ENCODE data around the gene EPB41L2. TPM values are rescaled to one million over a fixed set of nuclear protein-coding genes. Genes with fewer than 3 reads are reported as not detected.
A peak's percentile ranks its signal among the peaks of the same experiment; 100 is the strongest.

Gene EPB41L2
- total and polyA plus RNA-seq, 7 donors, result 41.2 to 147 (median 65.7) TPM

GRCh38 chr6:130969791-130970491 lies 93.1 kb downstream of the EPB41L2 start:
- Histone ChIP-seq H3K27ac (peak overlapping the region; percentile 41 to 56 (median 50)), H3K36me3 (no peaks in the 10 kb centered on the region), H3K4me1 (peaks cover 0 to 29% (median 21%) of the 10 kb centered on the region in 4 donors), H3K4me3 (peak overlapping the region; percentile 15 to 42 (median 30)), H3K9me3 (no peaks in the 10 kb centered on the region), H3K27me3 (no peaks in the 10 kb centered on the region)
- peak in 2 of 4 donors; percentile 29 to 32 for TF ChIP-seq POLR2AphosphoS5 (IDR thresholded peaks at IDR 0.05)
- TF ChIP-seq EP300 (IDR thresholded peaks at IDR 0.05), result no peak
- TF ChIP-seq CTCF (IDR thresholded peaks at IDR 0.05), result no peak
- WGBS, 2 donors, result 71 to 76% methylated on average over 8 of the region's 8 CpGs
- peak; percentile 73 for DNase-seq
- intact Hi-C loops (cut with DNase I), result no loop called here

GRCh38 chr6:130969166-130969565 lies 93.9 kb downstream of the EPB41L2 start:
- Histone ChIP-seq H3K4me1 (peaks cover 0 to 36% (median 22%) of the 10 kb centered on the region in 4 donors), H3K9me3 (no peaks in the 10 kb centered on the region), H3K36me3 (no peaks in the 10 kb centered on the region), H3K27me3 (no peaks in the 10 kb centered on the region), H3K27ac (peak overlapping the region; percentile 41 to 56 (median 50)), H3K4me3 (peak overlapping the region; percentile 15 to 42 (median 30))
- WGBS, 2 donors, result 68 to 80% methylated on average over 4 of the region's 4 CpGs
- intact Hi-C loops (cut with DNase I), result no loop called here
- DNase-seq, result no peak
- TF ChIP-seq EP300 (IDR thresholded peaks at IDR 0.05) (no peak), CTCF (IDR thresholded peaks at IDR 0.05) (no peak), POLR2AphosphoS5 (IDR thresholded peaks at IDR 0.05) (no peak), POLR2A (IDR thresholded peaks at IDR 0.05) (no peak)

GRCh38 chr6:130968476-130968875 lies 94.6 kb downstream of the EPB41L2 start:
- WGBS, 2 donors, result 66 to 79% methylated on average over 4 of the region's 4 CpGs
- H3K27ac ChIP-seq, result peak overlapping the region in 3 of 4 donors; percentile 33 to 46 (median 34)
- no peaks in the 10 kb centered on the region for H3K36me3 ChIP-seq
- intact Hi-C loops (cut with DNase I), result no loop called here
- no peak for TF ChIP-seq CTCF (IDR thresholded peaks at IDR 0.05)
- peak overlapping the region in 3 of 4 donors; percentile 29 to 42 (median 32) for H3K4me3 ChIP-seq
- no peak for DNase-seq
- H3K4me1 ChIP-seq, result peaks cover 0 to 36% (median 22%) of the 10 kb centered on the region in 4 donors
- no peaks in the 10 kb centered on the region for H3K9me3 ChIP-seq
- H3K27me3 ChIP-seq, result no peaks in the 10 kb centered on the region

GRCh38 chr6:130967502-130968445 lies 95.3 kb downstream of the EPB41L2 start:
- no peak for DNase-seq
- intact Hi-C loops (cut with DNase I), result no loop called here
- TF ChIP-seq POLR2AphosphoS5 (IDR thresholded peaks at IDR 0.05) (no peak), EP300 (IDR thresholded peaks at IDR 0.05) (no peak), CTCF (IDR thresholded peaks at IDR 0.05) (no peak), POLR2A (IDR thresholded peaks at IDR 0.05) (no peak)
- 72 to 83% methylated on average over 7 of the region's 7 CpGs for WGBS, 2 donors
- Histone ChIP-seq H3K9me3 (no peaks in the 10 kb centered on the region), H3K27ac (peak overlapping the region in 3 of 4 donors; percentile 33 to 46 (median 34)), H3K4me3 (peak overlapping the region in 2 of 4 donors; percentile 29 to 32), H3K36me3 (no peaks in the 10 kb centered on the region), H3K27me3 (no peaks in the 10 kb centered on the region), H3K4me1 (peaks cover 0 to 36% (median 22%) of the 10 kb centered on the region in 4 donors)
